ENCODE measurements around the gene NUP62.
"Not testable (repeated sequence)": the region's sequence is repeated elsewhere in the genome, so short reads cannot be mapped to it uniquely, and the experiment has no call there.

The NUP62 gene

GRCh38 chr19:49924881-49925210, 4.5 kb downstream of the NUP62 start:
- DNase-seq: not testable (repeated sequence)

GRCh38 chr19:49924004-49924880, 5.1 kb downstream of the NUP62 start:
- no peak for DNase-seq

- no peak for DNase-seq
These were observed 6.0 kb downstream of the NUP62 start for GRCh38 chr19:49923055-49924003.

DNA sequence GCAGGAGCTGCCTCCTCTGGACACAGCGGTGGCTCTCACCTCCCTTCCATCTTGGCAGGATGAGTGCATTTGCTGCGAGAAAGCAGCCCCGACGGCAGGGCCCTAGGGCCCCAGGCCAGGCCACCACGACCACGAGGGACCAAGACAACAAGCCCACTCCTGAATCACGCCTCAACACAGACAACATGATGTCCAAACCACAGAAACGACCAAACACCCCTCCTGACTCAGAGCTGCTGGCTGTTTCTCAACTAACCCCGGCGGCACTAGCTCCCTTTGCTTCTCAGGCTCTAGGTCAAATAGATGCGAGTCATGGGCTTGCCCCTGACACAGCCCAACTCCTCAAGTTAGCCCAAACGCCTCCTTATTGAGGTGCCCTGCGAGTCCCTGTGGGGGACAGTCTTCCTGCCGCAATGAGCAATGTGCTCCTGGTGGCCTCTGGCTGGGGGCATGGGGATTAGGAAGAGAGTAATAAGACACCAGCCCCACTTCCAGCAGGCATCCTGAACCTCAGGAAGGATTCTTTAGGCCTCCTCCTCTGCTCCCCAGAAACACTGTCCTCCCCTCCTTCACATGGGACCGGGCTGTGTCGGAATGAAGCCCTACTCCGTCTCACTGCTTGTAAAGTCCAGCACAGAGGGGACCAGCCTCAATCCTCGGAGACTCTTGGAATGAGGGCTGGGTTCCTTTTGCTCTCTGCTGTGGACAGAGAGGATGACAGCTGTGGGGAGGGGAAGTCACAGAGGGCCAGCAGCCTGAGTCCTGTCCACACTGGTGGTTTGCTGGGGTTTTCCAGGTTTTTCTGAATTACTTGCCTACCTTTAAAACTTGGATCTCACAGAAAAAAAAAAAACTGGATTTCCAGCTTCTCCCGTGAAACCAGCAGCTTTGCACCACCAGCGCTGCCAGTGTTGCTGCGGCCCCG, 7.2 kb downstream of the NUP62 start:
- no peak for DNase-seq

GRCh38 chr19:49920624-49921363, 8.5 kb downstream of the NUP62 start:
- no peak for DNase-seq

- DNase-seq: no peak
These were observed 11.2 kb downstream of the NUP62 start for GRCh38 chr19:49918089-49918488.

DNA sequence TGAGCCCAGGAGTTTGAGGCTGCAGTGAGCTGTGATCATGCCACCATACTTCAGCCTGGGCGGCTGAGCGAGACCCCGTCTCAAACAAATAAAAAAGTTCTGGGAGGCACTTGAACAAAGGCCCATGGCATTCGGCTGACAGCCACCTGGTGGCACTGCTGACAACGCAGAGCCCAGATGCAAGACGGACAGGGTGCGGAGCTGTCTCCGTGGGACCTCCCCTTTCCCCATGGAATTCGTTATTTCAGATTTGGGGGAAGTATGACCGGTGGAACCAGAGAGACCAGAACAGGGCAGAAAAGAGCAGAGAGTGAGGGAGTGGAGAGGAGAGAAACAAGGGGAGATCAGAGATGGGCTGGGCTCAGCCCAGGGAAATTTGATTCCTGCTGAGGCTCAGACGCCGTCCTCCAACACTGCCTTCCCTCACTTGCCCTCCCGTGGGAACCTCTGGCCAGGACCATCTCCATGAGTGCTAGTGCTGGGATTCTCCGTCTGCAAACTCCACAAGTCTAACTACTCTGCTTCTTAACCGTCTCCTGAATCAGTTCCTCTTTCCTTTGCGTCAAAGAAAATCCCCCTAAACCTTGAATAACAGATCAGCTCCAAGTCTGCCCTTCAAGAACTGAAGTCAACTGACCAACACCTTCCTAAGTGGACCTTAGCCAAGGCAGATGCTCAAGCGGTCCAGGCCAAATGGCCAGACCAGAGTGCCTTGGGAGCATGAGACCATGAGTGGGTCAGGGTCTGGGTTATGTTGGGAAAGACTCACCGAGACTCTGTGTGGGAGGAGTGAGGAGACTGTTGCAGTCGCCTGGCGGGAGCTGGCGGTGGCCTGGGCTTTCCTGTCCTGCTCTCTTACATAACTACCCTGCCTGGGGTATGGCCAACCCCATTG, 12.2 kb downstream of the NUP62 start:
- DNase-seq: no peak

DNA sequence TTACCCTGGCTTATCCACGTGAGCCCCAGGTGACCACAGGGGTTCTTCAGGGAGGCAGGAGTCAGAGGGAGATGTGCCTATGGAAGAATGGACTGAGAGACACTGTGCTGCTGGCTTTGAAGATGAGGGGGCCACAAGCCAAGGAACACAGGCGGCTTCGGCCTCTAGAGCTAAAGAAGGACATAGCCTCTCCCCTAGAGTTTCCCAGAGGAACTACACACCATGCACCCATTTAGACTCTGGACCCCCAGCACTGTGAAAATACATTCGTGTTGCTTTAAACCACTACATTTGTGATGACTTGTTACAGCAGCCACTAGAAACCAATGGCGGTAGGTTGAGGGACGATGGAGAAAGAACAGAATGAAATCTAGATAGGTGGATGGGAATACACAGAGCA, 14.0 kb downstream of the NUP62 start:
- DNase-seq: no peak

GRCh38 chr19:49913720-49914119, 15.6 kb downstream of the NUP62 start:
- no peak for DNase-seq

DNA sequence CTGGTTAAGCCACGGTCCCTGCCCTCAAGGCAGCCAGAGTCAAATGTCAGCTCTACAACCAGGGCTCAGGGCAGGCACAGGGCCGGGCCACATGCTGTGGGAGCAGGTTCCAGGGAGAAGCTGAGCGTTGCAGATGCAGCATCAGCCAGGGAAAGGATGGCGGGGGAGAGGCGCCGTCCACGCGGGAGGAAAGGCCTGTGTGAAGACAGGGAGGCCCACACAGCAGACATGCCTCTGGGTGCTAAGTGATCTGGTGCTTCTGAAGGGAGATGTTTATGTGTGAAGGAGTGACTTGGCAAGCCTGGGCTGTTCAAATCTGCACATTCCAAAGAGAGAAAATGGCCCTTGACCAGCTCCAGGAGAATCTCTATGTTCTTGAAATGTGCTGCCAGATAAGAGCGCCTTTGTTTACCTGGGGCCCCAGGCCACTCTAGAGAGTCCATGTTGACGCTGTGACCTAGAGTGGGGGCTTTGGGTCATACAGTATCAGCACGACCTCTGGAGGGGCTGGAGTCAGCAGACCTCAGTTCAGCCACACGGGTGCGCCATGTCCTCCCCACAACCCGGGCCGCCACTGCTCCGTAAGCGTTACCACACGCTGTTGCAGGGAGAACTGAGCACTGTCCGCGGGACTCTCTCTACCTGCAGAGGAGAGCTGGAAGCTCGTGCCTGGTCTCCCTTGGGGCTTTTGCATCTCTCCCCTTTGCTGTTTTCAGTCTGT, 16.2 kb downstream of the NUP62 start:
- DNase-seq: no peak

- DNase-seq: peak; percentile 45
These were observed 17.7 kb downstream of the NUP62 start for GRCh38 chr19:49911381-49912145.

DNA sequence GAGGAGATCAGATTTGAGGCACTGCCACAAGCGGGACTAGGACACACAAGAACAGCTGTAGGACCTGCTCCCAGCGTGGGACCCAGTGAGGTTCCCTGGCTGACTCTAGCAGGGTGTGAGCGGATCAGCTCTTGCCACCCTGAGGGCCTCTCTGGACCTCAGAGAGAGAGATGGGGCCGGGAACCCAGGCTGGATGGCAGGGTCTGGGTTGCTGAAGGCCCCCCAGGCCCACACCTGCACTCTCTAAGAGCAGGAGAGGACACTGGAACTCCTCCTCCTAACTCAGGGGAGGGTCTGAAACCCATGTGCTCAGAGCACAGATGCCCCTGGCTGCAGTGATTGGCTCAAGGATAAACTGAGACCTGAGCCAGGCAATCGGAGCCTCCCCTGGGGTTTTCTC, 19.1 kb downstream of the NUP62 start:
- DNase-seq: no peak

DNA sequence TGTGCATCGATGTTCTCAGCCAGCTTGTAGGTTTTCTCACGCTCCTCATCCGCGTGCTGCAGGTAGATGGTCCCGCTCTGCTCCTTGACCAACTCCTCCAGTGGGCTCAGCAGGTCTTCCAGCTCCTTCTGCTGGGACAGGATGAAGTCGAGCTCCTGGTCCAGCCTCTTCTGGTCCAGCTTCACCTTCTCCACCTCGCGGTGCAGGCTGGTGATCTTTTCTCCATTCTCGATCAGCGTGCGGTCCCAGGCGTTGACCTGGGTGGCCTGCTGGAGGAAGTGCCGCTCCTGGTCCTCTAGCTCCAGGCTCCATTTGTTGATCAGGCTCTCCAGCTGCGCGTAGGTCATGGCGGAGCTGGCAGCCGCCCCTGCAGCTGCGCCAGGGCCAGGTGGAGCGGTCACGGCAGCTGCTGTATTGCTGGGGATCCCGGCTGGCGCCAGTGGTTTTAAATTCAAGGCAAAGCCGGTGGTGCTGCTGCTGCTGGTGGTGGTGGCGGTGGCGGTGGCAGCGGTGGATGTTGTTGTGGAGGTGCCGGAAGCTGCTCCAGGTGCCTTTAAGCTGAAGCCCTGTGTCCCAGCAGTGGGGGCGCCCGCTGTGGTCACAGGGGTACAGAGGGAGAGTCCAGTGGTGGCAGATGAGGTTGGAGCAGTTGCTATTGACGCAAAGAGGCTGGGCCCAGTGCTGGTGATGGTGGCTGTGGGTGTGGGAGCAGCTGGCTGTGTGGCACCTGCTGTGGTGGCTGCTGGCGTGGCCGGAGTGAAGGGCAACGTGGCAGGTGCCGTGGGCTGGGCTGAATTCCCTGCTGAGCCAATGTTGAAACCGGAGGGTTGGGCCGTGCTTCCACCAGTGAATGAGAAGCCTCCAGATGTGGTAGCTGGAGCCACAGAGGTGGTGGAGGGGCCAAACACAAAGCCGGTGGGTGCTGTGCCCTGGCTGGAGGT, 20.6 kb downstream of the NUP62 start:
- DNase-seq: no peak

DNA sequence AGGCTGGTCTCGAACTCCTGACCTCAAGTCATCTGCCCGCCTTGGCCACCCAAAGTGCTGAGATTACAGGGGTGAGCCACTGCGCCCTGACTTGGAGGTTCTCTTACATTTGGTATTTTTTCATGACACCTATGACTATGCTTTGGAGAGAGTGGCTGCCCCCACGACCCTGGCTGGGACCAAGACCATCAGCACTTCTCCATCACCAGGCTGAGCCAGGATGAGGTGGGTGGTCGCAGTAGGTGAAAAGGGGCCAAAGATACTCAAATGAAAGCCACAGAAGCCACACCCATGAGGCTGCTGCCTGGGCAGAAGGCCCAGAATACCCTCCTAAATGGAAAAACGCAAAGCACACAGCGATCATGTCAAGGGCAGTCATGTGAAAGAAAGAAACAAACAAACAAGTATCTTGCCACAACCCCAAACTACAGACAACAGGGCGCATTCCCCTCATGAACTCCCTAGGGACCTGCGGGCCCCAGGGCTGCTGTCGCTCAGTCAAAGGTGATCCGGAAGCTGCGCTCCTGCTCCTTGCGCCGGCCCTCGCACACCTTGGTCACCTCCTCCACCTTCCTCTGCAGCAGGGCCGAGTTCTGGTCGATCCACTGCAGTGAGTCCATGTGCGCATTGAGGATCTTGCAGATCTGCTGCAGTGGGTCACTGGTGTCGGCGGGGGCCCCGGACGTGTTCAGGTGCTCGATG, 21.4 kb downstream of the NUP62 start:
- DNase-seq: no peak

DNA sequence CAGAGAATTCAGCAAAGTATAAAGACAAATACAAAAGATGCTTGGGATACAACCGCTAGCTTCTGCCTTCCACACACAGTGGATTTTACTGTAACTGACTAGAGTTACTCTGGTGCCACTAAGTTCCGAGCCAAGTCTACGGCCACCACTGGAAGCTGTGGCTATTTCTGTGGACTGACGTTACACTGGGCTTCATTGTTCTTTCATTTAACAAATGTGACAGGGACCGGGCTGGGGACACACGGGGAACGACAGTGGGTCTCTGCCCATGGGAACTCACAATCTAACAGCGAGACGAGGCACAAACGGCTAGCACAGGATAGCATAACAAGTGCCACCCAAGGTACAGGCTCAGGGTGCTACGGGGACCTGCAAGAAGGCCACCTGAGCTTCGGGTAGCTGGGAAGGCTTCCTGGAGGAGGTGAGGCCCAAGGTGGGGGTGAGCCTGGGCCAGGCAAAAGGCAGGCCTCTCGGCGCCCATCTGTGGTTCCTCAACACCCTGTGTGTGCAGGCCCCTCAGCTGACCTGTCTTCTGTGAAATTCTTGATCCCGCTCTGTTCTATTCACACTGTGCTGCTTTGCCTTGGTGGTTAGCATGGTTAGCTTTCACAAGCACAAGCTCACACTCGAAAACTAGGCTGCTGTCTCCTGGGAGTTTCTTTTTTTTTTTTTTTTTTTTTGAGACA, 22.3 kb downstream of the NUP62 start:
- DNase-seq: no peak

GRCh38 chr19:49904136-49904535, 25.2 kb downstream of the NUP62 start:
- no peak for DNase-seq

Data from CD4-positive, alpha-beta T cell treated with Interleukin-21 for 1 hour (primary cell).